Muscle layer of duodenum (tissue), 2 donors: Measurements from ENCODE around the gene AR.
"Not testable (repeated sequence)": the region's sequence is repeated elsewhere in the genome, so short reads cannot be mapped to it uniquely, and the experiment has no call there.

ENCODE experiments used
- H3K27ac ChIP-seq: one replicate; pipeline ENCODE4 v1.7.0; 2013; ENCODE audit warnings: mild to moderate bottlenecking, low read length
- H3K27me3 ChIP-seq: one replicate; pipeline ENCODE4 v1.7.0; 2013; ENCODE audit warnings: low read depth, mild to moderate bottlenecking, control low read depth, low read length
- H3K36me3 ChIP-seq, 2 donors: one replicate each; pipeline ENCODE4 v1.7.0; 2013; ENCODE audit warnings: low read length in 2 of 2, control low read depth in 1 of 2, mild to moderate bottlenecking in 1 of 2; ENCODE audit not compliant: insufficient read depth in 2 of 2, control insufficient read depth in 1 of 2
- H3K4me1 ChIP-seq, 2 donors: one replicate each; pipeline ENCODE4 v1.7.0; 2013; ENCODE audit warnings: low read length in 2 of 2, mild to moderate bottlenecking in 2 of 2, control low read depth in 1 of 2, moderate library complexity in 1 of 2; ENCODE audit not compliant: insufficient read depth in 2 of 2, control insufficient read depth in 1 of 2
- H3K4me3 ChIP-seq, 2 donors: one replicate each; pipeline ENCODE4 v1.7.0; 2013; ENCODE audit warnings: low read length in 2 of 2, low read depth in 1 of 2, mild to moderate bottlenecking in 1 of 2
- H3K9me3 ChIP-seq, 2 donors: one replicate each; pipeline ENCODE4 v1.7.0; 2013; ENCODE audit warnings: low read length in 2 of 2, control low read depth in 1 of 2, mild to moderate bottlenecking in 1 of 2; ENCODE audit not compliant: control insufficient read depth in 1 of 2
- donor health status: healthy.

AR gene

GRCh38 chrX:67612231-67612630, 68.4 kb downstream of the AR start:
- no peak overlapping the region for H3K4me3 ChIP-seq
- H3K9me3 ChIP-seq = no peaks in the 10 kb centered on the region
- H3K36me3 ChIP-seq = no peaks in the 10 kb centered on the region
- H3K4me1 ChIP-seq = no peaks in the 10 kb centered on the region
- no peak overlapping the region for H3K27ac ChIP-seq
- H3K27me3 ChIP-seq = no peaks in the 10 kb centered on the region

- no peaks in the 10 kb centered on the region for H3K4me1 ChIP-seq
- H3K36me3 ChIP-seq = no peaks in the 10 kb centered on the region
- no peaks in the 10 kb centered on the region for H3K27me3 ChIP-seq
Measured at GRCh38 chrX:67613366-67613765, 69.5 kb downstream of the AR start.

DNA sequence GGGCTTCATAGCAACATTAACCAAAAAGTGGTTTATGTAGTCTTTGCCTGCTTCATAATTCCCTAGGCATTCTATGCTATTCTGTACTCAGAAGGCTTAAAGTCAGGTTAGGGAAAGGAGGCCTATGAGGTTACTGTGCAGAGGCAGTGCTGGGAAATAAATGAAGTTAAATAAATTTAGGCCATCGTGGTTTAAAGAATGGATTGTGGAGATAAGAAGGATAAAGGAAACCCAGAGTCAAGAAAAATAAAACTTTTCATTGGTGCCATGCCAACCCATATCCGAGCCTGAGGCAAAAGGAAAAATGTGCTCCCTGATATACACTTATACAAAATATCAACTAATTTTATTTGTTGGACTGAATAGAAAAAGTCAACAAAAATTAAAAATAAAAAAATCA, 70.2 kb downstream of the AR start:
- Histone ChIP-seq H3K27ac (no peak overlapping the region), H3K4me1 (no peaks in the 10 kb centered on the region), H3K27me3 (no peaks in the 10 kb centered on the region), H3K4me3 (no peak overlapping the region), H3K36me3 (no peaks in the 10 kb centered on the region), H3K9me3 (no peaks in the 10 kb centered on the region)

More at GRCh38 chrX:67613366-67613765, 69.5 kb downstream of the AR start:
- Histone ChIP-seq H3K9me3 (no peaks in the 10 kb centered on the region), H3K4me3 (no peak overlapping the region), H3K27ac (no peak overlapping the region)

DNA sequence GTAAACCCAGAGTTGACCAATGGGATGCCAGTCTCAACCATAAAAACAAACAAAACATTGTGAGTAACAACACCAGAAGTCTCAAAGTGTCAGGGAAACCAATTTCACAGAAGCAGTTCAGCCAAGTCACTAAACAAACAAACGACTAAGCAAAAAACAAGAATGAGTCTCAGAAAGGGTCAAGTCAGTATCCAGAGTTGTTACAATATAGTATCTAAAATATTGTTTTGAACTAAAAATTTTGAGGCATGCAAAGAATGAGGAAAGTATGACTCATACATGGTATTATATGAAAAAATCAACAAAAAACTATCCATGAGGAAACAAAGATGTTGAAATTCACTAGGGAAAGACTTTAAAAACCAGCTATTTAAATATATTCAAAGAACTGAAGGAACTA, 70.6 kb downstream of the AR start:
- no peaks in the 10 kb centered on the region for H3K9me3 ChIP-seq
- no peaks in the 10 kb centered on the region for H3K4me1 ChIP-seq
- no peak overlapping the region for H3K27ac ChIP-seq
- H3K36me3 ChIP-seq = no peaks in the 10 kb centered on the region
- H3K4me3 ChIP-seq = no peak overlapping the region
- no peaks in the 10 kb centered on the region for H3K27me3 ChIP-seq

- H3K27ac ChIP-seq = no peak overlapping the region
Measured at GRCh38 chrX:67619253-67619652, 75.4 kb downstream of the AR start.

GRCh38 chrX:67622053-67622585, 78.3 kb downstream of the AR start:
- H3K4me1 ChIP-seq = no peaks in the 10 kb centered on the region
- no peaks in the 10 kb centered on the region for H3K36me3 ChIP-seq

More at GRCh38 chrX:67619253-67619652, 75.4 kb downstream of the AR start:
- no peaks in the 10 kb centered on the region for H3K27me3 ChIP-seq
- H3K36me3 ChIP-seq = no peaks in the 10 kb centered on the region
- H3K4me3 ChIP-seq = no peak overlapping the region
- no peaks in the 10 kb centered on the region for H3K4me1 ChIP-seq
- peaks cover 0 to 5% of the 10 kb centered on the region in 2 donors for H3K9me3 ChIP-seq

DNA sequence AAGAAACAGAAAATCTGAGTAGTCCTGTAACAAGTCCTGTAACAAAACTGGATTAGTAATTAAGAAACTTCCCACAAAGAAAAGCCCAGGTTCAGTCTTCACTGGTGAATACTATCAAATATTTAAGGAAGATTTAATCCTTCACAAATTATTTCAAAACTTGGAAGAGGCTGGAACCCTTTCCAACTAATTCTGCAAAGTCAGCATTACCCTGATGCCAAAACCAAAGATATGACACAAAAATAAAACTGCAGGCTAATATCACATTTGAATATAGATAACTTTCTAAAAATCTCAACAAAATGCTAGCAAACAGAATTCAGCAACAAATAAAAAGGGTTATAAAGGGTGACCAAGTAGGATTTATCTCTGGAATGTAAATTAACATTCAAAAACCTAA, 80.5 kb downstream of the AR start:
- no peak overlapping the region for H3K4me3 ChIP-seq
- H3K36me3 ChIP-seq = no peaks in the 10 kb centered on the region
- H3K4me1 ChIP-seq = no peaks in the 10 kb centered on the region
- no peaks in the 10 kb centered on the region for H3K27me3 ChIP-seq
- H3K9me3 ChIP-seq = peaks cover 0 to 6% of the 10 kb centered on the region in 2 donors
- no peak overlapping the region for H3K27ac ChIP-seq

More at GRCh38 chrX:67622053-67622585, 78.3 kb downstream of the AR start:
- Histone ChIP-seq H3K27me3 (no peaks in the 10 kb centered on the region), H3K27ac (no peak overlapping the region), H3K9me3 (peaks cover 0 to 6% of the 10 kb centered on the region in 2 donors), H3K4me3 (no peak overlapping the region)

- no peaks in the 10 kb centered on the region for H3K9me3 ChIP-seq
- no peaks in the 10 kb centered on the region for H3K27me3 ChIP-seq
- H3K27ac ChIP-seq = no peak overlapping the region
- no peak overlapping the region for H3K4me3 ChIP-seq
- no peaks in the 10 kb centered on the region for H3K4me1 ChIP-seq
- no peaks in the 10 kb centered on the region for H3K36me3 ChIP-seq
Measured at GRCh38 chrX:67635424-67635823, 91.6 kb downstream of the AR start.

DNA sequence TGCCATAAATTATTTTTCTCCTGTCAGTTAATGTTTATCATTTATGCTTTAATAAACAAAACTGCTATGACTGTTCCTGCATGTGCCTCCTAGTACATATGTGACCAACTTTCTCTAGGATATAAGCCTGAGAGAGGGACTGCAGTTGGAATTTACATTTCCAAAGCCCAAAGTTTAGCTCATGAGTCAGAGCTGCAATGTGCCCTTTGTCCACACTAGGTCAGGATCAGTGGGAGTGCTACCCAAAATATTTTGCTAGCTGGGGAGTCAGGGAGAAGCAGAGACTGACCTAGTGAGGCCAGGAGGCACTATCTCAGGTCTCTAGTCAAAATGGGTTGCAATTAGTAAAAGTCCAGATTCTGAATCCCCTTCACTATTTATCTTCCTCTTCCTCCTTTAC, 92.7 kb downstream of the AR start:
- H3K4me1 ChIP-seq = no peaks in the 10 kb centered on the region

GRCh38 chrX:67637293-67637692, 93.5 kb downstream of the AR start:
- H3K36me3 ChIP-seq, H3K27ac ChIP-seq, H3K27me3 ChIP-seq, H3K4me1 ChIP-seq, H3K4me3 ChIP-seq, H3K9me3 ChIP-seq: not testable (repeated sequence)

More for the DNA sequence above, 92.7 kb downstream of the AR start:
- H3K27ac ChIP-seq = no peak overlapping the region
- H3K36me3 ChIP-seq = no peaks in the 10 kb centered on the region
- H3K27me3 ChIP-seq = no peaks in the 10 kb centered on the region
- no peak overlapping the region for H3K4me3 ChIP-seq
- no peaks in the 10 kb centered on the region for H3K9me3 ChIP-seq

- no peaks in the 10 kb centered on the region for H3K4me1 ChIP-seq
- no peak overlapping the region for H3K27ac ChIP-seq
- H3K4me3 ChIP-seq = no peak overlapping the region
- H3K9me3 ChIP-seq = no peaks in the 10 kb centered on the region
- no peaks in the 10 kb centered on the region for H3K36me3 ChIP-seq
- no peaks in the 10 kb centered on the region for H3K27me3 ChIP-seq
Measured at GRCh38 chrX:67648361-67648760, 104.5 kb downstream of the AR start.

- Histone ChIP-seq H3K27ac (no peak overlapping the region), H3K36me3 (no peaks in the 10 kb centered on the region), H3K27me3 (no peaks in the 10 kb centered on the region), H3K4me3 (no peak overlapping the region), H3K9me3 (no peaks in the 10 kb centered on the region), H3K4me1 (no peaks in the 10 kb centered on the region)
Measured at GRCh38 chrX:67651437-67652142, 107.8 kb downstream of the AR start.
